CD4-positive, alpha-beta T cell (primary cell): Measurements from ENCODE around the gene TMEM145. TPM values are rescaled to one million over a fixed set of nuclear protein-coding genes. Genes with fewer than 3 reads are reported as not detected.

ENCODE experiments used
- ATAC-seq: fragments of 200-7000 bp; cut with Tn5 transposase; one replicate; pipeline ENCODE4 v1.10.0; 2022; ENCODE audit warnings: mild to moderate bottlenecking; ENCODE audit not compliant: poor library complexity
- CTCF ChIA-PET: fragments of 350-600 bp; sonication (Branson Sonifier 250); formaldehyde crosslinking; loops from one replicate; lab custom pipeline; 2021; ENCODE audit warnings: antibody characterized with exemption, inconsistent platforms; lab: Charles Lee
- POLR2A ChIA-PET: fragments of 350-600 bp; sonication (Branson Sonifier 250); formaldehyde crosslinking; loops from one replicate; lab custom pipeline; 2021; ENCODE audit warnings: antibody characterized with exemption, inconsistent platforms; lab: Charles Lee
- DNase-seq, 14 experiments: peaks; one replicate each; pipeline ENCODE4 v3.0.0-alpha.2; 2013 to 2020; ENCODE audit warnings: mixed read lengths in 2 of 14
- H3K27ac ChIP-seq, 2 donors: one replicate each; pipeline versions ENCODE4 v1.5.1 to v1.7.0; 2013; ENCODE audit warnings: low read length in 2 of 2, low read depth in 1 of 2, mild to moderate bottlenecking in 1 of 2
- H3K27me3 ChIP-seq, 2 experiments: 1 replicate in 1 of 2; 2 replicates in 1 of 2; pipeline versions ENCODE4 v1.6.1 to v1.7.0; 2013; ENCODE audit warnings: low read length in 2 of 2, control low read depth in 1 of 2, mild to moderate bottlenecking in 1 of 2, moderate library complexity in 1 of 2; ENCODE audit not compliant: insufficient read depth in 2 of 2, control insufficient read depth in 1 of 2
- H3K36me3 ChIP-seq: one replicate; pipeline ENCODE4 v1.6.1; 2013; ENCODE audit warnings: low read length, control low read depth; ENCODE audit not compliant: insufficient read depth
- H3K4me1 ChIP-seq: one replicate; pipeline ENCODE4 v1.6.1; 2013; ENCODE audit warnings: low read length, control low read depth; ENCODE audit not compliant: insufficient read depth
- H3K4me3 ChIP-seq: one replicate; pipeline ENCODE4 v1.5.1; 2013; ENCODE audit warnings: mild to moderate bottlenecking, low read length, moderate library complexity
- H3K9me3 ChIP-seq, 2 experiments: 1 replicate in 1 of 2; 2 replicates in 1 of 2; pipeline versions ENCODE4 v1.6.1 to v1.7.0; 2013; ENCODE audit warnings: low read length in 2 of 2, mild to moderate bottlenecking in 2 of 2, control low read depth in 1 of 2, moderate library complexity in 1 of 2; ENCODE audit not compliant: control insufficient read depth in 1 of 2, insufficient read depth in 1 of 2
- H3K27ac Mint-ChIP-seq: one replicate; pipeline ENCODE4 v1.8.0; 2020; ENCODE audit warnings: mixed read lengths
- H3K27me3 Mint-ChIP-seq: one replicate; pipeline ENCODE4 v1.8.0; 2021; ENCODE audit warnings: mixed read lengths
- H3K36me3 Mint-ChIP-seq: one replicate; pipeline ENCODE4 v1.8.0; 2021; ENCODE audit warnings: low read depth, mixed read lengths
- H3K4me1 Mint-ChIP-seq: one replicate; pipeline ENCODE4 v1.8.0; 2021; ENCODE audit warnings: low read depth, mixed read lengths
- H3K4me3 Mint-ChIP-seq: one replicate; pipeline ENCODE4 v1.8.0; 2020; ENCODE audit warnings: mild to moderate bottlenecking, mixed read lengths
- H3K9me3 Mint-ChIP-seq: one replicate; pipeline ENCODE4 v1.8.0; 2020; ENCODE audit warnings: mixed read lengths
- CTCF ChIP-seq: fragments of 200-600 bp; IDR thresholded peaks from one replicate; pipeline ENCODE4 v1.8.0; 2022; ENCODE audit warnings: antibody characterized with exemption, mild to moderate bottlenecking
- intact Hi-C, 2 experiments: fragments of 100-400 bp; cut with DNase I in 1 of 2; cut with micrococcal nuclease in 1 of 2; formaldehyde crosslinking; loops; one replicate each; pipeline versions ENCODE4 v1.15.1 to v1.9.0; 2023 to 2025; cut with DNase I, micrococcal nuclease
- total RNA-seq, 174 experiments: library from RNA in 2 of 174; stranded (reverse) in 2 of 174; gene quantifications; one replicate each; pipeline ENCODE4 v1.2.3 and lab custom pipeline; 2021 to 2026

Gene TMEM145
- total RNA-seq, 2 experiments from 2014 or later = not detected

GRCh38 chr19:42281827-42282762 lies 31.0 kb upstream of the TMEM145 start:
- intact Hi-C loops = loop anchor here (2.0 to 10.0 kb wide), 4 partner anchors 21 to 143 kb away; partner anchors contain the start of genes DEDD2 (in 1 of the 2), ERF (in 1 of the 2), LIPE (in 1 of the 2) and PAFAH1B3 (in 1 of the 2)
- no peaks in the 10 kb centered on the region for H3K27me3 ChIP-seq
- H3K9me3 ChIP-seq = no peaks in the 10 kb centered on the region
- H3K4me3 ChIP-seq = no peak overlapping the region
- peak overlapping the region; percentile 88 for H3K4me3 Mint-ChIP-seq
- peak overlapping the region; percentile 86 to 88 for H3K27ac ChIP-seq
- H3K4me1 ChIP-seq = peaks cover 83% of the 10 kb centered on the region
- POLR2A ChIA-PET = interaction anchor here (0.6 to 4.5 kb wide), 9 partner anchors 8 to 149 kb away, joined by 3 to 53 read pairs (median 3); partner anchors contain the start of genes CIC, GSK3A, PAFAH1B3 and POU2F2
- ATAC-seq = no peak
- peak in 3 of 14 experiments; percentile 27 to 48 (median 32) for DNase-seq
- peaks cover 5% of the 10 kb centered on the region for H3K36me3 ChIP-seq
- CTCF ChIA-PET = interaction anchor here (0.8 to 3.9 kb wide), 4 partner anchors 12 to 38 kb away, joined by 3 to 30 read pairs (median 5); no protein-coding TSS in a partner anchor
- H3K27ac Mint-ChIP-seq = no peak overlapping the region
- no peak for TF ChIP-seq CTCF
- H3K9me3 Mint-ChIP-seq = no peaks in the 10 kb centered on the region
- peaks cover 46% of the 10 kb centered on the region for H3K4me1 Mint-ChIP-seq
- H3K27me3 Mint-ChIP-seq = no peaks in the 10 kb centered on the region
- H3K36me3 Mint-ChIP-seq = peaks cover 12% of the 10 kb centered on the region

- ChIA-PET CTCF (interaction anchor here (0.8 to 1.1 kb wide), 3 partner anchors 12 to 38 kb away, joined by 3 to 6 read pairs (median 4); no protein-coding TSS in a partner anchor), POLR2A (interaction anchor here (0.6 to 3.3 kb wide), 7 partner anchors 8 to 150 kb away, joined by 3 to 39 read pairs (median 3); partner anchors contain the start of genes CIC, GSK3A, PAFAH1B3 and POU2F2)
- Histone ChIP-seq H3K4me1 (peaks cover 77% of the 10 kb centered on the region), H3K27ac (peak overlapping the region; percentile 86 to 88), H3K36me3 (peaks cover 12% of the 10 kb centered on the region), H3K4me3 (peak overlapping the region; percentile 55), H3K9me3 (no peaks in the 10 kb centered on the region), H3K27me3 (no peaks in the 10 kb centered on the region)
- DNase-seq (peak in 1 of 14 experiments; percentile 48), ATAC-seq (no peak)
- TF ChIP-seq CTCF = no peak
- no peak overlapping the region for H3K27ac Mint-ChIP-seq
- peak overlapping the region; percentile 88 for H3K4me3 Mint-ChIP-seq
- H3K4me1 Mint-ChIP-seq = peaks cover 46% of the 10 kb centered on the region
- H3K9me3 Mint-ChIP-seq = no peaks in the 10 kb centered on the region
- H3K27me3 Mint-ChIP-seq = no peaks in the 10 kb centered on the region
- intact Hi-C loops = loop anchor here (1.0 to 10.0 kb wide), 5 partner anchors 15 to 142 kb away; partner anchors contain the start of genes DEDD2 (in 1 of the 2), LIPE (in 1 of the 2), PAFAH1B3 (in 1 of the 2) and PRR19 (in 1 of the 2)
- H3K36me3 Mint-ChIP-seq = peaks cover 16% of the 10 kb centered on the region
These were observed 30.3 kb upstream of the TMEM145 start for GRCh38 chr19:42282819-42283187.
